GM20000 (cell line): ENCODE results near the gene FLYWCH2.
"Not testable (repeated sequence)": the region's sequence is repeated elsewhere in the genome, so short reads cannot be mapped to it uniquely, and the experiment has no call there.

ENCODE experiments used
- DNase-seq: peaks from one replicate; pipeline ENCODE4 v3.0.0; 2012; ENCODE audit warnings: low spot score
- CTCF ChIP-seq: IDR thresholded peaks from 2 replicates; pipeline ENCODE4 v1.5.1; 2012; ENCODE audit warnings: mild to moderate bottlenecking, control low read depth; ENCODE audit errors: extremely low read depth, missing control alignments

FLYWCH2 gene

GRCh38 chr16:2902337-2903130, 19.5 kb downstream of the FLYWCH2 start:
- no peak for TF ChIP-seq CTCF

GRCh38 chr16:2904100-2904921, 21.3 kb downstream of the FLYWCH2 start:
- peak; percentile 91 for DNase-seq
- TF ChIP-seq CTCF = peak; percentile 98

More at GRCh38 chr16:2902337-2903130, 19.5 kb downstream of the FLYWCH2 start:
- no peak for DNase-seq

- no peak for TF ChIP-seq CTCF
- DNase-seq = peak; percentile 22
These were observed 21.9 kb downstream of the FLYWCH2 start for GRCh38 chr16:2904922-2905240.

GRCh38 chr16:2905241-2905987, 22.4 kb downstream of the FLYWCH2 start:
- DNase-seq = peak; percentile 98
- TF ChIP-seq CTCF = no peak

- no peak for TF ChIP-seq CTCF
- DNase-seq = no peak
These were observed 23.0 kb downstream of the FLYWCH2 start for GRCh38 chr16:2905988-2906387.

- peak; percentile 16 for TF ChIP-seq CTCF
- DNase-seq = not testable (repeated sequence)
These were observed 24.2 kb downstream of the FLYWCH2 start for GRCh38 chr16:2907084-2907753.
